HG03139 (cell line): ENCODE measurements around the gene TBCA.

ENCODE experiments used
- ATAC-seq: cut with Tn5 transposase; IDR thresholded peaks from one replicate; pipeline ENCODE4 v1.9.1; 2021; ENCODE audit not compliant: unreplicated experiment

The TBCA gene

DNA sequence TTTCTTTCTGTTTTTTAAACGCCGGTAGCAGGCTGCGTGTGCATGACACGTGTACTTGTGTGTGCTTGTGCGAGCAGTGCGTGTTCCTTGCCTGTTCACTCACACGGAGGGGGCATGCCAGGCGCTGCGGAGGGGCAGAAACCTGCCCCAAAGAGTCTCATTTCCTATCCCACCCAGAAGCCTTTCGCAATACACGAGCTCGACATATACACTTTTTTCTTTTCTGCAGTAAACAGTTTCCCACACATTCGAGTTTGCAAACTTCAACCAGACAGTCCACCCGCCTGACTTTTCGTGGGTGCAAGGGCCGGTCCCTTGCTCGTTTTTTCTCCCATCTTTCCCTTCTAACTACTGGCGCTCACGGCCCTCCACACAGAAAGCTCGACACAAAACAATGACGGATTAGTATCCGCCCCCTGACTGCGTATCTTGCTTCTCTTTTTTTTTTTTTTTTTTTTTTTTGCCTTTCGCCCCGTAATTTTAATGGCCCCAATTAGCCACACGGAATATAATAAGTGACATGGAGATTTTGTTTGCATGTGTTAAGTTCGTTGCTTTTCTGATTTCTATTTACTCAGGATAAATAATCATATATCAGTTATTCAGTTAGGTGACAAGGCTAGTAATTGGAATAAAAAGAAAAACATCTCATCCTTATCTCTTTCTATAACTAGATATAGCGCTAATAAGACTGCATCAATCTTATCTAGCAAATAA lies 132.3 kb downstream of the TBCA start:
- no peak for ATAC-seq

DNA sequence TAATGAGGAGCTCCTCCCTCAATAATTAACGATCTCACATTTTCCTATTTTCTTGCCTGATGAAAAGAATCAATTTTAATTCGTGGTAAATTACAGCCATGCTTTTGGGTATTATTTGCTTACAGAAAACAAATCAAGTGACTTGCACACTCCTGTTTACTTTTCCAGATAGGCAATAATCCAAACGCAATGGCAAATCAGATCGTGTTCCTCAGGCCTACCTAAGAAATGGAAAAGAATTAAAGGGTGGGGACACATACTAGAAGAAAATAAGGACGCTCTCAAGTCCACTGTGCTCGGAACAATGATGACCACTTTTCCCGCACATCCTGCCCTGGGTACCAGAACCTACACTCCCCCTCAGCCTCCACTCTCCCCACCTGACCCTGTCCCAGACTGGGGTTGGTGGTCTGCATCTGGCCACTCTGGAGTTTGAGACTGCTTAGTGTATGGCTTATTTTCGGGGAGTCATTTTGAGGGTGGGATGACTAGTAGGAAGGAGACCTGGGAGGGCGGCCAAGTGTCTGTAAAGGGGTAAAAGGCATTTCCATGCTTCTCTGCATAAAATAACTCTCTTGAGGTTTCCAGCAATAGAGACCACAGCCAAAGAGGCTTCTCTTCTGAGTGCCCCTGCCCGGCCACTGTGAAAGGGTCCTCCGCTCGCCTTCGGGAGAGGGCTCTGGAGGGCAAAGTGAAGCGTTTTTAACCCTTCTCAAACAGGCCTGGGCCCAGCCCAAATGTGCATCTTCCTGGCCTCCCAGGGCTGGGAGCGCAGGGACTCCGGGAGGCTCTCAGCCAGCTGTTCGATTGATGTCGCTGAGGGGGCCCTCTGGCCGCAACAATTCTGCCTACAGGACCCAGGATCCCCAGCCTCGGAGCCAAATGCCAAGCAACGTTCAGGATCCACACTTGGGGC lies 133.1 kb downstream of the TBCA start:
- no peak for ATAC-seq

DNA sequence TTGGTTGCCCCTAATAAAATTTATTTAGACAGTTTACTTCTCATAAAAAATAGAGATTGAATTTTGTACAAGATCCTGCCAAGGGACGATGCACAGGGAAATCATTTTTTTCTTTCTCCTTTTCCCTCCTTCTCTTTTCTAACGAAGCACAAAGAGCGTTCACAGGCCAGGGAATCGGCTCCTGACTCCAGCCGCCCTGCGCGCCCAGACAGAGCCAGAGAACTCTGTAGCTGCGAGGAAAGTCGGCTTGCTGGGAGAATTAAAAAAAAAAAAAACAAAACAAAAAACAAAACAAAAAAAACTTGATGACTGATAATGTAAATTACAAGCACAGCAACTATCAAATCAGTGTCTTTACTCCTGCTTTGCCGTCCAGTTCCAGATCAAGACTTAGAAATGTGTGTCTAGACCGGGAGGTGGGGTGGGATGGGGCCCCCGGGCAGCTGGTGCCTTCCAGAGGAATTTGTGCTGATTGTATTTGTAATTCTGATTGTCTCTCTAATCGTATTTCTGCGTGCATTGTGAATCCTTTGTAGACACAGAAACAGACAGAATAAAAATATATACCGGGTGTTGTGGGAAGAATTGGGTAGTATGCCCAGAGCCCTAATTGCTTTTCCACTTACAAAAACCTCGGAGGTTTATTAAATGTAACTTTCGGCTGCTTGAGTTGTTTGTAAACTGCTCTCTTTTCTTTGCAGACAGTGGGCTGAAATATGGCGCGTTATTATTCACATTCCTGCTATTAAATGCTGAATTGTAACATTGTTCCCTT lies 134.0 kb downstream of the TBCA start:
- ATAC-seq, result no peak

- ATAC-seq, result no peak
Observed at GRCh38 chr5:77641397-77641943, 134.7 kb downstream of the TBCA start.
